Panc1 (cell line): ENCODE results near the gene RAB6B. TPM values are rescaled to one million over a fixed set of nuclear protein-coding genes. Genes with fewer than 3 reads are reported as not detected.

ENCODE experiments used
- ATAC-seq: fragments of 200-7000 bp; cut with Tn5 transposase; 2 replicates; pipeline ENCODE4 v1.9.1; 2020; ENCODE audit warnings: mild to moderate bottlenecking, moderate library complexity
- BruUV-seq: library from RNA; stranded (reverse); fragments of 400-500 nt; replicated peaks from 2 replicates; lab custom pipeline; 2021; lab: Mats Ljungman, UMichigan
- CTCF ChIA-PET: fragments of 300-600 bp; sonication (Branson Sonifier 250); formaldehyde crosslinking; loops from one replicate; lab custom pipeline; 2022; ENCODE audit warnings: antibody characterized with exemption; lab: Charles Lee
- POLR2A ChIA-PET: fragments of 300-600 bp; sonication (Branson Sonifier 250); formaldehyde crosslinking; loops from one replicate; lab custom pipeline; 2022; ENCODE audit warnings: antibody characterized with exemption; lab: Charles Lee
- DNase-seq: peaks from one replicate; pipeline ENCODE4 v3.0.0-alpha.2; 2010; ENCODE audit warnings: low read depth, low spot score
- H3K27ac ChIP-seq: 2 replicates; pipeline ENCODE4 v1.5.1; 2011; ENCODE audit warnings: mild to moderate bottlenecking, low read length, inconsistent platforms
- H3K27me3 ChIP-seq: fragments of 200-500 bp; sonication (Bioruptor generic); 2 replicates; pipeline ENCODE4 v1.6.0; 2014; ENCODE audit warnings: low read length, inconsistent platforms; ENCODE audit not compliant: control insufficient read depth, insufficient read depth
- H3K36me3 ChIP-seq: fragments of 200-500 bp; sonication (Bioruptor generic); 2 replicates; pipeline ENCODE4 v1.5.1; 2014; ENCODE audit warnings: inconsistent platforms, mild to moderate bottlenecking, low read length, moderate library complexity; ENCODE audit not compliant: control insufficient read depth, insufficient read depth
- H3K4me1 ChIP-seq: 2 replicates; pipeline ENCODE4 v1.5.1; 2011; ENCODE audit warnings: inconsistent platforms, mild to moderate bottlenecking, low read length, moderate library complexity; ENCODE audit not compliant: control insufficient read depth, insufficient read depth
- H3K4me3 ChIP-seq, 2 experiments: 2 replicates each; pipeline ENCODE4 v1.5.1; 2011 to 2012; ENCODE audit warnings: low read depth in 2 of 2, low read length in 2 of 2, mild to moderate bottlenecking in 2 of 2, inconsistent platforms in 1 of 2, moderate library complexity in 1 of 2
- H3K9me3 ChIP-seq: fragments of 200-500 bp; sonication (Bioruptor generic); 2 replicates; pipeline ENCODE4 v1.5.1; 2014; ENCODE audit warnings: low read depth, mild to moderate bottlenecking, inconsistent platforms, low read length, moderate library complexity; ENCODE audit not compliant: control insufficient read depth, insufficient read depth
- POLR2AphosphoS5 ChIP-seq: IDR thresholded peaks from 2 replicates; pipeline ENCODE4 v1.6.1; 2012; ENCODE audit warnings: mild to moderate bottlenecking, low read depth, low read length, moderate library complexity
- SIN3A ChIP-seq: IDR thresholded peaks from 2 replicates; pipeline ENCODE4 v1.6.1; 2012; ENCODE audit warnings: low read depth, mild to moderate bottlenecking, low read length, moderate library complexity, borderline replicate concordance; ENCODE audit not compliant: insufficient read depth
- TCF7L2 ChIP-seq: IDR thresholded peaks from 2 replicates; pipeline ENCODE4 v1.6.1; 2011; ENCODE audit warnings: mild to moderate bottlenecking, low read depth, low read length, inconsistent platforms
- in situ Hi-C: cut with HindIII; loops from 2 replicates; pipeline ENCODE4 v1.10.0; 2016; ENCODE audit warnings: low sequenced_read_pairs, low pct_unique_long_range_greater_than_20kb
- intact Hi-C: fragments of 100-400 bp; cut with micrococcal nuclease; formaldehyde crosslinking; loops from one replicate; pipeline ENCODE4 v1.10.0; 2022; ENCODE audit not compliant: unreplicated experiment
- total RNA-seq: library from RNA; stranded (reverse); gene quantifications from one replicate; pipeline ENCODE4 v1.2.1, GENCODE V29; 2021; ENCODE audit not compliant: unreplicated experiment
- TF ChIP-seq, protein P1 (sequence below), 2 experiments: IDR thresholded peaks; 2 replicates each; pipeline ENCODE4 v1.6.1; 2011 to 2012; ENCODE audit warnings: low read depth in 2 of 2, control low read depth in 1 of 2, low read length in 1 of 2, mild to moderate bottlenecking in 1 of 2, moderate library complexity in 1 of 2; ENCODE audit not compliant: insufficient read depth in 1 of 2
- TF ChIP-seq, protein P2 (sequence below): fragments of 450-650 bp; IDR thresholded peaks from 2 replicates; pipeline ENCODE4 v1.5.1; 2017; ENCODE audit warnings: mild to moderate bottlenecking

Gene RAB6B
- total RNA-seq, 1 experiment from 2014 or later, result 49.2 TPM

DNA sequence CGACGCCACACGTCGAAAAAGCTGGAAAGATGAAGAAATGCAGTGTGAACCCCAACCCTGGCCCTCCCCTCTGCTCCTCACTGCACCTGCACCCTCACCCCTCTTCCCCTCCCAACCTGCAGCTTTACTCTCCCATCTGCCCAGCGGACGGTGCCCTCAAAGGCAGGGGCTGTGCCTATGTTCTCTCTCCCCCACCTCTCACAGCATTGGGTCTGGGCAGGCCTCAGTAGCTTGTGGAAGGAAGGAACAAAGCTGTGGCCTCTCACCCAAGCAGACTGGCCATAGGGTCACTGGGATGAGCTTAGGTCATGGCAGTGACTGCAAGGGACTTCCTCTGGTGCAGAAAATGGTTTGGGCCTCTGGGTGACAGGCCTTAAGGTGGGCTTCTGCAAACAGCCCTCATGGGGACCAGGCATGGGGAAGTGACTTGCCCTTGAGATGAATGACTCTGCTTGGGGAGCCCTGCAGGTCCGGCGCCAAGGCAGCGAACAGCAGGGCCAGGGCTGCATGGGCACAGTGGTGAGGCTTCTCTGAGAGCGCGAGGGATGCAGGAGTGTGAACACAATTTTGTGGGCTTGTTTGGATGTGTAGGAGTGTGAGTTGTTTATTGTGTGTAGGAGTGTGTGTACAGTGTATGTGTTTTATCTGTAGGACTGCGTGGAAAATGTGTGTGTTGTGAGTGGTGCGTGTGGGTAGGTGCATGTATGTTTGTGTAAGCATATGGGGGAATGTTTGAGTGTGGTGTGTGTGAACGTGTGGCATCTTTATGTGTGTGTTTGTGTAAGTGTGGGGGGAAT, 60.9 kb downstream of the RAB6B start:
- no TSS peak for BruUV-seq

DNA sequence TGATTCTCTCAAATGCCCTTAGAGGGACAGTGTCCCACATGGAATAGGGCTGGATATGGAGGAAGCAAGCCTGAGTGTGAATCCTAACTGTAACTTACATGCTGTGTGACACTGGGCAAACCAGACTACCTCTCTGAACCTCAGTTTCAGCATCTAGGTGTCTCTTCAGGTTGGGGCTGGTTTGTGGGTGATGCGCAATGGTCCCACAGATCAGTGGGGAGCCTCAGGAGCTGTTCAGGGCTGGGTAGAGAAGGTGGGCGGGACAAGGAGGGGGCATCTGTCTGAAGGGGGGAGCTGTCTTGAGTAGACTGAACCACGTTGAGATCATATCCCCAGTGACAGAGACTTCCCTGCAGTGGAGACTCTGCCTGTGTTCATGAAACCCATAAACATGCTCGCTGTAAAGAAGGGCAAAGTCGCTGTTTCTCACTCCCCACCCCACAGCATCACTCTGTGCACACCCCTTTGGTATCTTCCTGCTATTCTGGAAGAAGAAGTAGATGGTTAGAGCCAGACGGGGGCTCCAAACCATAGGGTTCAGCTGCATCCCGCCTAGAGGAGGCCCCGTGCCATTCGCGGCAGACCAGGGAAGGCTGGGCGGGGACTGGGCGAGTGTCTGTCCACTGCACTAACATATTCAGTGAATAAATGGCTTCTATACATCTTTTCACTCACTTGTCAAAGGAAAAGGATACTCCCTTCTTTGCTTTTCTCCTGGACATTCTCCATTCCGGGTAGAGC, 61.6 kb downstream of the RAB6B start:
- no TSS peak for BruUV-seq
- H3K27ac ChIP-seq, result no peak overlapping the region
- no peak for TF ChIP-seq POLR2AphosphoS5
- intact Hi-C loops, result no loop called here
- in situ Hi-C loops, result no loop called here
- no peaks in the 10 kb centered on the region for H3K27me3 ChIP-seq
- no peaks in the 10 kb centered on the region for H3K36me3 ChIP-seq
- ATAC-seq, result no peak
- no peaks in the 10 kb centered on the region for H3K4me1 ChIP-seq
- ChIA-PET POLR2A (no interaction called here), CTCF (no interaction called here)
- DNase-seq, result no peak
- no peaks in the 10 kb centered on the region for H3K9me3 ChIP-seq
- H3K4me3 ChIP-seq, result no peak overlapping the region

More for the DNA sequence above, 60.9 kb downstream of the RAB6B start:
- Histone ChIP-seq H3K27ac (no peak overlapping the region), H3K4me3 (no peak overlapping the region), H3K4me1 (no peaks in the 10 kb centered on the region), H3K36me3 (no peaks in the 10 kb centered on the region), H3K9me3 (no peaks in the 10 kb centered on the region), H3K27me3 (no peaks in the 10 kb centered on the region)
- intact Hi-C loops (no loop called here), in situ Hi-C loops (no loop called here)
- ATAC-seq, result no peak
- no peak for DNase-seq
- TF ChIP-seq SIN3A, result no peak
- TF ChIP-seq, protein P1, sequence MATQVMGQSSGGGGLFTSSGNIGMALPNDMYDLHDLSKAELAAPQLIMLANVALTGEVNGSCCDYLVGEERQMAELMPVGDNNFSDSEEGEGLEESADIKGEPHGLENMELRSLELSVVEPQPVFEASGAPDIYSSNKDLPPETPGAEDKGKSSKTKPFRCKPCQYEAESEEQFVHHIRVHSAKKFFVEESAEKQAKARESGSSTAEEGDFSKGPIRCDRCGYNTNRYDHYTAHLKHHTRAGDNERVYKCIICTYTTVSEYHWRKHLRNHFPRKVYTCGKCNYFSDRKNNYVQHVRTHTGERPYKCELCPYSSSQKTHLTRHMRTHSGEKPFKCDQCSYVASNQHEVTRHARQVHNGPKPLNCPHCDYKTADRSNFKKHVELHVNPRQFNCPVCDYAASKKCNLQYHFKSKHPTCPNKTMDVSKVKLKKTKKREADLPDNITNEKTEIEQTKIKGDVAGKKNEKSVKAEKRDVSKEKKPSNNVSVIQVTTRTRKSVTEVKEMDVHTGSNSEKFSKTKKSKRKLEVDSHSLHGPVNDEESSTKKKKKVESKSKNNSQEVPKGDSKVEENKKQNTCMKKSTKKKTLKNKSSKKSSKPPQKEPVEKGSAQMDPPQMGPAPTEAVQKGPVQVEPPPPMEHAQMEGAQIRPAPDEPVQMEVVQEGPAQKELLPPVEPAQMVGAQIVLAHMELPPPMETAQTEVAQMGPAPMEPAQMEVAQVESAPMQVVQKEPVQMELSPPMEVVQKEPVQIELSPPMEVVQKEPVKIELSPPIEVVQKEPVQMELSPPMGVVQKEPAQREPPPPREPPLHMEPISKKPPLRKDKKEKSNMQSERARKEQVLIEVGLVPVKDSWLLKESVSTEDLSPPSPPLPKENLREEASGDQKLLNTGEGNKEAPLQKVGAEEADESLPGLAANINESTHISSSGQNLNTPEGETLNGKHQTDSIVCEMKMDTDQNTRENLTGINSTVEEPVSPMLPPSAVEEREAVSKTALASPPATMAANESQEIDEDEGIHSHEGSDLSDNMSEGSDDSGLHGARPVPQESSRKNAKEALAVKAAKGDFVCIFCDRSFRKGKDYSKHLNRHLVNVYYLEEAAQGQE (IDR thresholded peaks at IDR 0.05; ENCODE audit: insufficient read depth in 1 of 2, low read depth in 2 of 2, low read length in 1 of 2), result no peak
- no peak for TF ChIP-seq TCF7L2
- TF ChIP-seq, protein P2, sequence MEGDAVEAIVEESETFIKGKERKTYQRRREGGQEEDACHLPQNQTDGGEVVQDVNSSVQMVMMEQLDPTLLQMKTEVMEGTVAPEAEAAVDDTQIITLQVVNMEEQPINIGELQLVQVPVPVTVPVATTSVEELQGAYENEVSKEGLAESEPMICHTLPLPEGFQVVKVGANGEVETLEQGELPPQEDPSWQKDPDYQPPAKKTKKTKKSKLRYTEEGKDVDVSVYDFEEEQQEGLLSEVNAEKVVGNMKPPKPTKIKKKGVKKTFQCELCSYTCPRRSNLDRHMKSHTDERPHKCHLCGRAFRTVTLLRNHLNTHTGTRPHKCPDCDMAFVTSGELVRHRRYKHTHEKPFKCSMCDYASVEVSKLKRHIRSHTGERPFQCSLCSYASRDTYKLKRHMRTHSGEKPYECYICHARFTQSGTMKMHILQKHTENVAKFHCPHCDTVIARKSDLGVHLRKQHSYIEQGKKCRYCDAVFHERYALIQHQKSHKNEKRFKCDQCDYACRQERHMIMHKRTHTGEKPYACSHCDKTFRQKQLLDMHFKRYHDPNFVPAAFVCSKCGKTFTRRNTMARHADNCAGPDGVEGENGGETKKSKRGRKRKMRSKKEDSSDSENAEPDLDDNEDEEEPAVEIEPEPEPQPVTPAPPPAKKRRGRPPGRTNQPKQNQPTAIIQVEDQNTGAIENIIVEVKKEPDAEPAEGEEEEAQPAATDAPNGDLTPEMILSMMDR, result no peak
- TF ChIP-seq POLR2AphosphoS5, result no peak
- POLR2A ChIA-PET, result no interaction called here
- CTCF ChIA-PET, result no interaction called here
